Keratinocyte (primary cell): ENCODE data around the gene DYTN. TPM values are rescaled to one million over a fixed set of nuclear protein-coding genes. Genes with fewer than 3 reads are reported as not detected.

Experiments
- DNase-seq: peaks from one replicate; pipeline ENCODE4 v3.0.0-alpha.2; 2011; ENCODE audit warnings: low read depth, missing footprints, low spot score
- FAIRE-seq: peaks from 2 replicates; lab custom pipeline; 2011; peaks lifted over from hg19 to GRCh38; lab: Jason Lieb, UNC
- H2AFZ ChIP-seq: 2 replicates; pipeline ENCODE4 v1.6.0; 2012; ENCODE audit warnings: low read length, control low read depth, inconsistent platforms; ENCODE audit not compliant: control insufficient read depth
- H3K27ac ChIP-seq: 2 replicates; pipeline ENCODE4 v1.5.1; 2011; ENCODE audit warnings: low read length; ENCODE audit not compliant: control insufficient read depth, insufficient read depth
- H3K27me3 ChIP-seq: 3 replicates; pipeline ENCODE4 v1.6.0; 2011; ENCODE audit warnings: low read length; ENCODE audit not compliant: control insufficient read depth, insufficient read depth; ENCODE audit errors: extremely low read depth
- H3K36me3 ChIP-seq, 2 experiments: 2 replicates in 1 of 2; 3 replicates in 1 of 2; pipeline ENCODE4 v1.5.1; 2011; ENCODE audit warnings: low read length in 2 of 2, mild to moderate bottlenecking in 1 of 2; ENCODE audit not compliant: control insufficient read depth in 2 of 2, insufficient read depth in 2 of 2; ENCODE audit errors: extremely low read depth in 1 of 2
- H3K4me1 ChIP-seq: 3 replicates; pipeline ENCODE4 v1.5.1; 2011; ENCODE audit warnings: low read length; ENCODE audit not compliant: control insufficient read depth, insufficient read depth; ENCODE audit errors: extremely low read depth
- H3K4me2 ChIP-seq: 3 replicates; pipeline ENCODE4 v1.6.0; 2011; ENCODE audit warnings: low read depth, low read length; ENCODE audit not compliant: control insufficient read depth, insufficient read depth; ENCODE audit errors: extremely low read depth
- H3K4me3 ChIP-seq, 3 experiments: fragments of 200-600 bp in 1 of 3; sonication (generic) in 1 of 3; 2 replicates in 2 of 3; 3 replicates in 1 of 3; pipeline ENCODE4 v1.5.1; 2011 to 2016; ENCODE audit warnings: low read length in 3 of 3, mild to moderate bottlenecking in 3 of 3, control low read depth in 2 of 3, inconsistent platforms in 1 of 3, low read depth in 1 of 3, mixed read lengths in 1 of 3, mixed run types in 1 of 3, moderate library complexity in 1 of 3; ENCODE audit not compliant: control insufficient read depth in 2 of 3, insufficient read depth in 2 of 3; ENCODE audit errors: extremely low read depth in 1 of 3
- H3K79me2 ChIP-seq: 2 replicates; pipeline ENCODE4 v1.6.0; 2012; ENCODE audit warnings: low read length; ENCODE audit not compliant: control insufficient read depth, insufficient read depth
- H3K9ac ChIP-seq: 3 replicates; pipeline ENCODE4 v1.6.0; 2011; ENCODE audit warnings: low read length; ENCODE audit not compliant: control insufficient read depth, insufficient read depth; ENCODE audit errors: extremely low read depth
- H3K9me1 ChIP-seq: 3 replicates; pipeline ENCODE4 v1.6.0; 2011; ENCODE audit warnings: low read length; ENCODE audit not compliant: control insufficient read depth, insufficient read depth; ENCODE audit errors: extremely low read depth
- H3K9me3 ChIP-seq: 2 replicates; pipeline ENCODE4 v1.5.1; 2012; ENCODE audit warnings: low read depth, low read length; ENCODE audit not compliant: control insufficient read depth
- H4K20me1 ChIP-seq: 3 replicates; pipeline ENCODE4 v1.6.0; 2011; ENCODE audit warnings: low read length; ENCODE audit not compliant: control insufficient read depth, insufficient read depth; ENCODE audit errors: extremely low read depth
- EZH2 ChIP-seq: IDR thresholded peaks from one replicate; pipeline ENCODE4 v1.6.1; 2012; ENCODE audit warnings: inconsistent platforms, mild to moderate bottlenecking, low read length, moderate library complexity
- dilution Hi-C: fragments of 300-500 bp; cut with MboI; formaldehyde crosslinking; loops from one replicate; pipeline ENCODE4 v1.7.0; 2020; ENCODE audit warnings: low sequenced_read_pairs; ENCODE audit not compliant: extremely low pct_ligation_motif_present
- polyA plus RNA-seq, 5 experiments: library from polyadenylated mRNA; depleted of rRNA in 3 of 5; stranded (reverse) in 3 of 5; stranded (forward) in 1 of 5; unstranded in 1 of 5; fragments of >200 nt; gene quantifications; 1 replicate in 1 of 5; 2 replicates in 3 of 5; 3 replicates in 1 of 5; pipeline versions ENCODE4 v1.2.1 to v1.2.3, GENCODE V29; 2011 to 2012; ENCODE audit warnings: missing spikeins in 2 of 5, low read depth in 1 of 5, low replicate concordance in 1 of 5
- TF ChIP-seq, protein P1 (sequence below), 3 experiments: IDR thresholded peaks in 1 of 3; conservative IDR thresholded peaks in 1 of 3; optimal IDR thresholded peaks in 1 of 3; 2 replicates in 2 of 3; 3 replicates in 1 of 3; pipeline versions ENCODE3 to v1.5.1; 2011; ENCODE audit warnings: low read length in 3 of 3, mild to moderate bottlenecking in 3 of 3, moderate library complexity in 2 of 3, control low read depth in 1 of 3, inconsistent platforms in 1 of 3; ENCODE audit not compliant: insufficient read depth in 2 of 3; ENCODE audit errors: extremely low read depth in 1 of 3

DYTN gene
- polyA plus RNA-seq, 1 donor (not counting 4 experiments of a cell fraction or from before 2014, with no cell fraction given), result not detected

GRCh38 chr2:206713746-206714145 lies 4.5 kb downstream of the DYTN start:
- Histone ChIP-seq H3K9me3 (no peaks in the 10 kb centered on the region), H3K4me2 (no peak overlapping the region), H3K9me1 (no peaks in the 10 kb centered on the region), H2AFZ (no peak overlapping the region), H3K4me3 (no peak overlapping the region), H3K36me3 (no peaks in the 10 kb centered on the region), H3K27ac (no peak overlapping the region), H4K20me1 (no peaks in the 10 kb centered on the region), H3K27me3 (no peaks in the 10 kb centered on the region), H3K79me2 (no peaks in the 10 kb centered on the region), H3K9ac (no peak overlapping the region), H3K4me1 (no peaks in the 10 kb centered on the region)
- TF ChIP-seq EZH2, result no peak
- TF ChIP-seq, protein P1, sequence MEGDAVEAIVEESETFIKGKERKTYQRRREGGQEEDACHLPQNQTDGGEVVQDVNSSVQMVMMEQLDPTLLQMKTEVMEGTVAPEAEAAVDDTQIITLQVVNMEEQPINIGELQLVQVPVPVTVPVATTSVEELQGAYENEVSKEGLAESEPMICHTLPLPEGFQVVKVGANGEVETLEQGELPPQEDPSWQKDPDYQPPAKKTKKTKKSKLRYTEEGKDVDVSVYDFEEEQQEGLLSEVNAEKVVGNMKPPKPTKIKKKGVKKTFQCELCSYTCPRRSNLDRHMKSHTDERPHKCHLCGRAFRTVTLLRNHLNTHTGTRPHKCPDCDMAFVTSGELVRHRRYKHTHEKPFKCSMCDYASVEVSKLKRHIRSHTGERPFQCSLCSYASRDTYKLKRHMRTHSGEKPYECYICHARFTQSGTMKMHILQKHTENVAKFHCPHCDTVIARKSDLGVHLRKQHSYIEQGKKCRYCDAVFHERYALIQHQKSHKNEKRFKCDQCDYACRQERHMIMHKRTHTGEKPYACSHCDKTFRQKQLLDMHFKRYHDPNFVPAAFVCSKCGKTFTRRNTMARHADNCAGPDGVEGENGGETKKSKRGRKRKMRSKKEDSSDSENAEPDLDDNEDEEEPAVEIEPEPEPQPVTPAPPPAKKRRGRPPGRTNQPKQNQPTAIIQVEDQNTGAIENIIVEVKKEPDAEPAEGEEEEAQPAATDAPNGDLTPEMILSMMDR (optimal IDR thresholded peaks at IDR 0.05 in 1 of 3, IDR thresholded peaks at IDR 0.05 in 1 of 3, conservative IDR thresholded peaks at IDR 0.05 in 1 of 3; ENCODE audit: extremely low read depth in 1 of 3, insufficient read depth in 2 of 3, low read length in 3 of 3), result no peak
- dilution Hi-C loops, result no loop called here
- FAIRE-seq (no peak), DNase-seq (no peak)

DNA sequence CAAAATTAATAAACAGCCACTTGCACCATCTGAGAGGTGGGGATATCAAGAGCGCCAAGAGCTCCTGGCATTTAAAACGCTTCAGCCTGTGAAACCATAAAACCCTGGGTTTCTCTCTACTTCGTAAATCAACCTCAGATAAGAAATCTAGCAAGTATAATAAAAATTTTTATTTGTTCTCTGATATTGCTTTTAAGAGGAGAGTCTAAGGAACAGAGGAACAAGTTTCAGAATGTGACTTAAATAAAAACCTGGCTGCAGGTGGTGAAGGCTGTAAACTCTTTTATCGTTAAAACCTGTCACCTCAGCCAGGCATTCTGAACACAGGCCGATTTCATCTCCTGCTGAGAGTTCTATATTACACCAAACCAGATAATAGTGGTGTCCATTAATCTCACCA lies 9.9 kb downstream of the DYTN start:
- Histone ChIP-seq H3K79me2 (no peaks in the 10 kb centered on the region), H3K27ac (no peak overlapping the region), H3K27me3 (no peaks in the 10 kb centered on the region), H3K4me1 (no peaks in the 10 kb centered on the region), H3K9me3 (no peaks in the 10 kb centered on the region), H3K4me3 (no peak overlapping the region), H3K9me1 (no peaks in the 10 kb centered on the region), H3K36me3 (no peaks in the 10 kb centered on the region), H4K20me1 (no peaks in the 10 kb centered on the region), H3K9ac (no peak overlapping the region), H2AFZ (no peak overlapping the region), H3K4me2 (no peak overlapping the region)
- DNase-seq, result no peak
- dilution Hi-C loops, result no loop called here
- no peak for FAIRE-seq
- TF ChIP-seq EZH2, result no peak
- TF ChIP-seq, protein P1 (optimal IDR thresholded peaks at IDR 0.05 in 1 of 3, IDR thresholded peaks at IDR 0.05 in 1 of 3, conservative IDR thresholded peaks at IDR 0.05 in 1 of 3; ENCODE audit: extremely low read depth in 1 of 3, insufficient read depth in 2 of 3, low read length in 3 of 3), result no peak
